Measurements from ENCODE around the gene MPRIP. TPM values are rescaled to one million over a fixed set of nuclear protein-coding genes. Genes with fewer than 3 reads are reported as not detected.

The MPRIP gene
- total and polyA plus RNA-seq, 2 donors (not counting 3 experiments of a cell fraction or from before 2014, with no cell fraction given) = 94.6 to 246 TPM

- Histone ChIP-seq H3K79me2 (ENCODE audit: control insufficient read depth, insufficient read depth, low read length) (peaks cover 98% of the 10 kb centered on the region), H3K36me3 (ENCODE audit: control insufficient read depth in 2 of 2, extremely low read depth in 1 of 2, insufficient read depth in 2 of 2, low read length in 2 of 2) (peaks cover 0 to 4% of the 10 kb centered on the region in 2 experiments), H4K20me1 (replicated peaks; ENCODE audit: control insufficient read depth, extremely low read depth, insufficient read depth, low read length) (peaks cover 3% of the 10 kb centered on the region), H3K4me3 (replicated peaks in 1 of 3; ENCODE audit: insufficient read depth in 1 of 3, low read depth in 1 of 3, low read length in 3 of 3) (no peak overlapping the region), H2AFZ (ENCODE audit: low read depth, low read length) (no peak overlapping the region), H3K9ac (replicated peaks; ENCODE audit: extremely low read depth, insufficient read depth, low read length) (no peak overlapping the region), H3K9me3 (replicated peaks; ENCODE audit: control insufficient read depth, insufficient read depth, low read length) (no peaks in the 10 kb centered on the region), H3K27me3 (ENCODE audit: control insufficient read depth in 2 of 2, insufficient read depth in 2 of 2, low read length in 2 of 2) (no peaks in the 10 kb centered on the region), H3K4me2 (ENCODE audit: insufficient read depth, low read length) (no peak overlapping the region), H3K9me1 (replicated peaks; ENCODE audit: control insufficient read depth, extremely low read depth, insufficient read depth, low read length) (no peaks in the 10 kb centered on the region), H3K4me1 (ENCODE audit: control insufficient read depth, extremely low read depth, insufficient read depth, low read length) (peaks cover 19% of the 10 kb centered on the region), H3K27ac (ENCODE audit: insufficient read depth, low read depth, low read length) (no peak overlapping the region)
- dilution Hi-C loops (cut with MboI; ENCODE audit: extremely low pct_ligation_motif_present, low sequenced_read_pairs) (no loop called here), intact Hi-C loops (cut with micrococcal nuclease) (no loop called here)
- DNase-seq (ENCODE audit: low read depth, low spot score) = no peak
- ChIA-PET CTCF (interaction anchor here (1.5 to 1.9 kb wide), 2 partner anchors 10 to 13 kb away, joined by 6 to 8 read pairs; no protein-coding TSS in a partner anchor), POLR2A (no interaction called here)
- TF ChIP-seq MAX (IDR thresholded peaks at IDR 0.05; ENCODE audit: insufficient read depth, insufficient read length) = no peak
- TF ChIP-seq JUN (IDR thresholded peaks at IDR 0.05; ENCODE audit: borderline replicate concordance, insufficient read depth, insufficient read length, low read depth) = no peak
- TF ChIP-seq POLR2AphosphoS5 (IDR thresholded peaks at IDR 0.05; ENCODE audit: insufficient read depth, low read depth, low read length) = no peak
- TF ChIP-seq EZH2 (IDR thresholded peaks at IDR 0.05; ENCODE audit: borderline replicate concordance, low read depth, low read length, severe bottlenecking) = no peak
- no peak for TF ChIP-seq MYC (IDR thresholded peaks at IDR 0.05; ENCODE audit: low read depth, low read length)
- no peak for TF ChIP-seq CTCF (IDR thresholded peaks at IDR 0.05; ENCODE audit: extremely low read depth in 1 of 2, insufficient read depth in 1 of 2, low read depth in 1 of 2, low read length in 2 of 2)
- no peak for TF ChIP-seq FOS (IDR thresholded peaks at IDR 0.05; ENCODE audit: borderline replicate concordance, insufficient read depth, low read length)
- no peak for TF ChIP-seq POLR2A (IDR thresholded peaks at IDR 0.05; ENCODE audit: low read depth, low read length)
- TF ChIP-seq GATA2 (IDR thresholded peaks at IDR 0.05; ENCODE audit: insufficient read depth, insufficient read length, low read depth, low read length) = no peak
- peak; percentile 64 for FAIRE-seq
- no TSS peak for BruUV-seq (replicated peaks)
Observed at GRCh38 chr17:17053446-17054379, 11.5 kb downstream of the MPRIP start.

All from endothelial cell of umbilical vein (primary cell).